Right lobe of liver (tissue), 4 donors: ENCODE data around the gene MB21D2.

Experiments used
- CTCF ChIP-seq, 4 donors: fragments of 200-600 bp in 3 of 4; fragments of 450-650 bp in 1 of 4; IDR thresholded peaks; one replicate each; pipeline versions ENCODE4 v1.5.1 to v1.8.0; 2016 to 2022; ENCODE audit warnings: antibody characterized with exemption in 4 of 4, mild to moderate bottlenecking in 2 of 4
- POLR2A ChIP-seq: fragments of 450-650 bp; IDR thresholded peaks from one replicate; pipeline ENCODE4 v1.6.1; 2017; ENCODE audit warnings: antibody characterized with exemption, mild to moderate bottlenecking
- donor health status: DM: no; HTN: no; CAD: no.
- donor health status: DM: no; HTN: no; CAD: no.
- donor health status: DM: no; HTN: yes; CAD: no.

- no peak for TF ChIP-seq CTCF (IDR thresholded peaks at IDR 0.05)
- no peak for TF ChIP-seq POLR2A
Observed at GRCh38 chr3:192906940-192907339, 10.7 kb downstream of the MB21D2 start.
